ENCODE data around the gene FHOD3.

Gene FHOD3

GRCh38 chr18:36274083-36274715 is 23.3 kb upstream of the FHOD3 start:
- H3K27me3 ChIP-seq (ENCODE audit: control insufficient read depth, insufficient read depth, low read length) = no peaks in the 10 kb centered on the region
- no peak overlapping the region for H3K9ac ChIP-seq (ENCODE audit: low read depth, low read length)
- no peak overlapping the region for H3K4me3 ChIP-seq (ENCODE audit: low read depth, low read length)
- no peaks in the 10 kb centered on the region for H3K9me3 ChIP-seq (ENCODE audit: control insufficient read depth, insufficient read depth, low read length)
- no peaks in the 10 kb centered on the region for H3K4me1 ChIP-seq (ENCODE audit: control insufficient read depth, insufficient read depth, low read length)
- no peak overlapping the region for H3K27ac ChIP-seq (ENCODE audit: low read depth, low read length)
- no peaks in the 10 kb centered on the region for H3K36me3 ChIP-seq (ENCODE audit: control insufficient read depth, insufficient read depth, low read length)

GRCh38 chr18:36275561-36275960 is 22.0 kb upstream of the FHOD3 start:
- Histone ChIP-seq H3K4me1 (ENCODE audit: control insufficient read depth, insufficient read depth, low read length) (no peaks in the 10 kb centered on the region), H3K36me3 (ENCODE audit: control insufficient read depth, insufficient read depth, low read length) (no peaks in the 10 kb centered on the region), H3K9ac (ENCODE audit: low read depth, low read length) (no peak overlapping the region), H3K9me3 (ENCODE audit: control insufficient read depth, insufficient read depth, low read length) (no peaks in the 10 kb centered on the region), H3K27me3 (ENCODE audit: control insufficient read depth, insufficient read depth, low read length) (no peaks in the 10 kb centered on the region; the same call in 1 of the 2 replicates), H3K27ac (ENCODE audit: low read depth, low read length) (no peak overlapping the region), H3K4me3 (ENCODE audit: low read depth, low read length) (no peak overlapping the region)

DNA sequence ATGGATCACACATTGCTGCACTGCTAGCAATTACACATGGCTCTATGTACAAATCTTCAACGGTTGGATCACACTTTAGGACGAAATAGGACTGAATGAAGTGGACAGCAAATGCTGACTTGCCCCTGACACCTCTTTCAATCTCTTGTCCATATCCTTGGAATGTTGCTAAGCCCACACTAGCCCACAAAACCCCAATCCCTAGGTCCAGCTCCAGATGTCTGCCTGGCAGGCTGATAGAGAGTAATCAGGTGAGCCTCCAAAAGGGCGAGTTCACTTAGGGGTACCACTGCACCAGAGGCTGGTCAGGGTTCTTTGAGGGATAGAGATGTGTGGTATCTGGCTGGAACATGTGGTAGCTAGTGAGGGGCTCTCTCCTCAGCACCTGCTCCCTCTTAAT is 18.5 kb upstream of the FHOD3 start:
- Histone ChIP-seq H3K9me3 (ENCODE audit: control insufficient read depth, insufficient read depth, low read length) (no peaks in the 10 kb centered on the region), H3K27ac (ENCODE audit: low read depth, low read length) (no peak overlapping the region), H3K27me3 (ENCODE audit: control insufficient read depth, insufficient read depth, low read length) (no peaks in the 10 kb centered on the region; the same call in 1 of the 2 replicates), H3K9ac (ENCODE audit: low read depth, low read length) (no peak overlapping the region), H3K4me3 (ENCODE audit: low read depth, low read length) (no peak overlapping the region), H3K36me3 (ENCODE audit: control insufficient read depth, insufficient read depth, low read length) (no peaks in the 10 kb centered on the region), H3K4me1 (ENCODE audit: control insufficient read depth, insufficient read depth, low read length) (no peaks in the 10 kb centered on the region)

DNA sequence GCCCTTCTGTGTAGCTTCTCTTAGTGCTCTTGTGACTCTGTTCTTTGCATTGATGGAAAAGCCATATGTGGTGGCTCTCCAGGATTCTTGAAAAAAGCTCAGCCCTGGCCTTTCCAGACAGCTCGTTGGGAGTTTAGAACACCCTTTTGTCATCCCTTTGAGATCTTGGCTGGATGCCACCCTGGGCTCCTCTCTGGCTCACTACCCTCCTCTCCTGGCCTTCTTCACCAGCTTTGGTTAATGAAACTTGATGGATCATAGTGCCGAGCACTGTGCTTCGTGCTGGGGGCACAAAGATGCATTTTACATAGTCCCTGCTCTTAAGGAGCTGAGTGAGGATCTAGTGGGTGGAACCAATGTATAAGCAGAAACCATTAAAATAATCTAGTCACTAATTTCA is 15.6 kb upstream of the FHOD3 start:
- no peaks in the 10 kb centered on the region for H3K9me3 ChIP-seq (ENCODE audit: control insufficient read depth, insufficient read depth, low read length)
- H3K4me3 ChIP-seq (ENCODE audit: low read depth, low read length) = no peak overlapping the region
- no peaks in the 10 kb centered on the region for H3K36me3 ChIP-seq (ENCODE audit: control insufficient read depth, insufficient read depth, low read length)
- no peaks in the 10 kb centered on the region for H3K4me1 ChIP-seq (ENCODE audit: control insufficient read depth, insufficient read depth, low read length)
- H3K27me3 ChIP-seq (ENCODE audit: control insufficient read depth, insufficient read depth, low read length) = no peaks in the 10 kb centered on the region; the same call in 1 of the 2 replicates
- no peak overlapping the region for H3K9ac ChIP-seq (ENCODE audit: low read depth, low read length)
- no peak overlapping the region for H3K27ac ChIP-seq (ENCODE audit: low read depth, low read length)

DNA sequence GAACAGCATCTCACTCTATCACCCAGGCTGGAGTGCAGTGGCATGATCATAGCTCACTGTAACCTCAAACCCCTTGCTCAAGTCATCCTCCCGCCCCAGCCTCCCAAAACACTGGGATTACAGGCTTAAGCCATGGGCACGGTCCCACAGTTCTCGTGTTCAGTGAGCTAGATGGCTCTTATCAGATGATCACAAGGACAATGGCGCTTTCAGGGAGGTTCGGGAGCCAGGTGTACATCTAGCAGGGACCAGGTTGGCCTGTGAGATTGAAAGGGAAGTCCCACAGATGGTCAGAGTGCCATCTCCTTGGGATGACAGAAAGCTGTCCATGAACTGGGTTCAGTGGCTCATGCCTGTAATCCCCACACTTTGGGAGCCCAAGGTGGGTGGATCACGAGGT is 14.1 kb upstream of the FHOD3 start:
- Histone ChIP-seq H3K4me3 (ENCODE audit: low read depth, low read length) (no peak overlapping the region), H3K4me1 (ENCODE audit: control insufficient read depth, insufficient read depth, low read length) (no peaks in the 10 kb centered on the region), H3K9me3 (ENCODE audit: control insufficient read depth, insufficient read depth, low read length) (no peaks in the 10 kb centered on the region), H3K27me3 (ENCODE audit: control insufficient read depth, insufficient read depth, low read length) (no peaks in the 10 kb centered on the region; the same call in 1 of the 2 replicates), H3K36me3 (ENCODE audit: control insufficient read depth, insufficient read depth, low read length) (no peaks in the 10 kb centered on the region), H3K9ac (ENCODE audit: low read depth, low read length) (no peak overlapping the region), H3K27ac (ENCODE audit: low read depth, low read length) (no peak overlapping the region)

DNA sequence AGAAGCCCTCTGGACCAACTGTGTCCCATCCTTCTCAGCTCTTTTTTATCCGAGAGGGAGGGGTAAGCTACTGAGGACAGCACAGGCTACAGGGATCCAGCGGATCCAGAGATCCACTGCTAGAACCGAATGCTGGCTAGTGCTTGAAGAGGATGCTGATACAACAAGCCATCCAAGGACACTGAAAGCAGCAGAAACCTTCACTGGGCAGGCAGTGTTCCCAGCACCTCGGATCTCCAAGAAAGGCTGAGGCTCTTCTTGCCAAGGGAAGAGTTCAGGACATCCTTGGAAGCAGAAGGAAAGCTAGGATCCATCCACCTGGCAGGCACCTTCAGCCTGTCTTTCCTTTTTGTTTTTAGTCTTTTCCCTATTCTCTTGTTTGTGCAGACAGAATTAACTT is 13.2 kb upstream of the FHOD3 start:
- no peaks in the 10 kb centered on the region for H3K9me3 ChIP-seq (ENCODE audit: control insufficient read depth, insufficient read depth, low read length)
- no peak overlapping the region for H3K27ac ChIP-seq (ENCODE audit: low read depth, low read length)
- H3K9ac ChIP-seq (ENCODE audit: low read depth, low read length) = no peak overlapping the region
- H3K4me1 ChIP-seq (ENCODE audit: control insufficient read depth, insufficient read depth, low read length) = no peaks in the 10 kb centered on the region
- H3K36me3 ChIP-seq (ENCODE audit: control insufficient read depth, insufficient read depth, low read length) = no peaks in the 10 kb centered on the region
- no peaks in the 10 kb centered on the region; the same call in 1 of the 2 replicates for H3K27me3 ChIP-seq (ENCODE audit: control insufficient read depth, insufficient read depth, low read length)
- H3K4me3 ChIP-seq (ENCODE audit: low read depth, low read length) = no peak overlapping the region

- H3K9me3 ChIP-seq (ENCODE audit: control insufficient read depth, insufficient read depth, low read length) = no peaks in the 10 kb centered on the region
- H3K36me3 ChIP-seq (ENCODE audit: control insufficient read depth, insufficient read depth, low read length) = no peaks in the 10 kb centered on the region
- H3K27me3 ChIP-seq (ENCODE audit: control insufficient read depth, insufficient read depth, low read length) = no peaks in the 10 kb centered on the region; the same call in 1 of the 2 replicates
- no peak overlapping the region for H3K27ac ChIP-seq (ENCODE audit: low read depth, low read length)
- H3K4me3 ChIP-seq (ENCODE audit: low read depth, low read length) = no peak overlapping the region
- no peak overlapping the region for H3K9ac ChIP-seq (ENCODE audit: low read depth, low read length)
- no peaks in the 10 kb centered on the region for H3K4me1 ChIP-seq (ENCODE audit: control insufficient read depth, insufficient read depth, low read length)
Observed at GRCh38 chr18:36284671-36285295, 12.7 kb upstream of the FHOD3 start.

GRCh38 chr18:36287653-36288052 is 9.9 kb upstream of the FHOD3 start:
- Histone ChIP-seq H3K4me3 (ENCODE audit: low read depth, low read length) (no peak overlapping the region), H3K36me3 (ENCODE audit: control insufficient read depth, insufficient read depth, low read length) (no peaks in the 10 kb centered on the region), H3K27me3 (ENCODE audit: control insufficient read depth, insufficient read depth, low read length) (no peaks in the 10 kb centered on the region), H3K4me1 (ENCODE audit: control insufficient read depth, insufficient read depth, low read length) (no peaks in the 10 kb centered on the region), H3K9ac (ENCODE audit: low read depth, low read length) (no peak overlapping the region), H3K9me3 (ENCODE audit: control insufficient read depth, insufficient read depth, low read length) (no peaks in the 10 kb centered on the region), H3K27ac (ENCODE audit: low read depth, low read length) (no peak overlapping the region)

- Histone ChIP-seq H3K9ac (ENCODE audit: low read depth, low read length) (no peak overlapping the region), H3K4me1 (ENCODE audit: control insufficient read depth, insufficient read depth, low read length) (no peaks in the 10 kb centered on the region), H3K9me3 (ENCODE audit: control insufficient read depth, insufficient read depth, low read length) (no peaks in the 10 kb centered on the region), H3K4me3 (ENCODE audit: low read depth, low read length) (no peak overlapping the region), H3K27ac (ENCODE audit: low read depth, low read length) (no peak overlapping the region), H3K27me3 (ENCODE audit: control insufficient read depth, insufficient read depth, low read length) (peaks cover 8% of the 10 kb centered on the region), H3K36me3 (ENCODE audit: control insufficient read depth, insufficient read depth, low read length) (no peaks in the 10 kb centered on the region)
Observed at GRCh38 chr18:36288689-36289088, 8.8 kb upstream of the FHOD3 start.

DNA sequence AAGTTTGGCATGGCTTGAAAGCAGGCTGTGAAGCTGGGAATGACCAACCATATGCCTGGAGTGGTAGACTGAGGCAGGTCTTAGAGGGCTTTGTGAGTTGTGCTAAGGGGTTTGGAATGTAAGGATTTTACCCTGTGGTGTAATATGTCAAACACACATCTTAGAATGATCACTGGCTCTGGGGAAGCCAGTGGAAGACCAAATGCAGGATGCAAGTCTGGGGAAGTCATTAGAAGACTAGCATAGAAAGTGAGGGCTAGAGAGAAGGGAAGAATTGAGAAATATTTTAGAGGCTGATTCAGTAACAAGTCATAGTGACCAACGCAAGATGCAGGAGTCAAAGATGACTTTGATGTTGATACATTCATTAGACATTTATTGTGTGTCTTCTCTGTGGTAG is 3.5 kb upstream of the FHOD3 start:
- Histone ChIP-seq H3K36me3 (ENCODE audit: control insufficient read depth, insufficient read depth, low read length) (no peaks in the 10 kb centered on the region), H3K27me3 (ENCODE audit: control insufficient read depth, insufficient read depth, low read length) (peaks cover 45% of the 10 kb centered on the region), H3K9me3 (ENCODE audit: control insufficient read depth, insufficient read depth, low read length) (no peaks in the 10 kb centered on the region), H3K27ac (ENCODE audit: low read depth, low read length) (no peak overlapping the region), H3K4me3 (ENCODE audit: low read depth, low read length) (no peak overlapping the region), H3K9ac (ENCODE audit: low read depth, low read length) (no peak overlapping the region), H3K4me1 (ENCODE audit: control insufficient read depth, insufficient read depth, low read length) (peaks cover 5% of the 10 kb centered on the region; the same call in 1 of the 2 replicates)

DNA sequence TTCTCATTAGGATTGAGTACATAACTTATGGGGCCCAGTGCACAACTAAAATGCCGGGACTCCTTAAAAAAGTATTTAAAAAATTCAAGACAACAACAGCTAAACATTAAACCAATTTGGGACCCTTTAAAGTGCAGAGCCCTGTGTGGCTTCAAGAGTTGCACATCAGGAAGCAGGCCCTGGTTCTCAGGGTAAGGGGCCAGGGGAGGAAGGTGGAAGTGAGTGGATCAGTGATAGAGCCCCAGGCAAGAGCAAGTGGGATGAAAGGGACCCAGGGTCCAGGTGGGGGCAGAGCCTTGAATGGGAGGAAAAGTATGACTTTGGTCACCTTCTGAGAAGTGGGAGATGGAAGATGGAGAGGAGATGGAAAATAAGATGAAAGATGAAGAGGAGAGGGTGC is 2.3 kb upstream of the FHOD3 start:
- H3K9me3 ChIP-seq (ENCODE audit: control insufficient read depth, insufficient read depth, low read length) = no peaks in the 10 kb centered on the region
- H3K36me3 ChIP-seq (ENCODE audit: control insufficient read depth, insufficient read depth, low read length) = no peaks in the 10 kb centered on the region
- no peak overlapping the region for H3K27ac ChIP-seq (ENCODE audit: low read depth, low read length)
- peaks cover 7% of the 10 kb centered on the region; the same call in 1 of the 2 replicates for H3K4me1 ChIP-seq (ENCODE audit: control insufficient read depth, insufficient read depth, low read length)
- peaks cover 57% of the 10 kb centered on the region for H3K27me3 ChIP-seq (ENCODE audit: control insufficient read depth, insufficient read depth, low read length)
- no peak overlapping the region for H3K9ac ChIP-seq (ENCODE audit: low read depth, low read length)
- no peak overlapping the region for H3K4me3 ChIP-seq (ENCODE audit: low read depth, low read length)
